Right cardiac atrium (tissue), 5 donors: Measurements from ENCODE around the gene PRRT2. TPM values are rescaled to one million over a fixed set of nuclear protein-coding genes. Genes with fewer than 3 reads are reported as not detected.

Experiments used
- polyA plus RNA-seq: library from polyadenylated mRNA; stranded (reverse); fragments of 200-250 nt; gene quantifications from one replicate; pipeline ENCODE4 v1.2.3, GENCODE V29; 2013
- total RNA-seq, 4 donors: library from RNA; stranded (reverse); fragmentation: NEBNext Ultra II Directional; extraction: Animal tissue kit (Norgen Biotek cat#: 25700); gene quantifications; one replicate each; pipeline ENCODE4 v1.2.1, GENCODE V29; 2021
- donor health status: healthy with polysubstance abuse.
- donor health status: DM: no; HTN: yes; CAD: no.
- donor health status: DM: no; HTN: no; CAD: no.
- donor health status: DM: no; HTN: yes; CAD: no; lungs with severe emphysema.
- donor health status: DM: yes; HTN: yes; CAD: no.

PRRT2 gene
- total and polyA plus RNA-seq, 5 donors: 2.5 to 5.0 (median 4.8) TPM

Other genes starting within 250 kb of the PRRT2 start
- gene SPN, start 148.9 kb upstream of the PRRT2 start, total RNA-seq: 1 to 10 TPM; 1.3 to 3.4 (median 2.9) TPM
- gene SPN, start 148.9 kb upstream of the PRRT2 start, polyA plus RNA-seq: 2.6 TPM
- 10 to 100 TPM; 20.4 to 53.5 (median 39.7) TPM for gene QPRT, start 133.0 kb upstream of the PRRT2 start, total RNA-seq
- gene QPRT, start 133.0 kb upstream of the PRRT2 start, polyA plus RNA-seq: 44.3 TPM
- 1 to 10 TPM in 1 of 4 donors, under 1 TPM in 3; 0.62 to 1.1 (median 0.73) TPM for gene C16orf54, start 66.2 kb upstream of the PRRT2 start, total RNA-seq
- 0.23 TPM for gene C16orf54, start 66.2 kb upstream of the PRRT2 start, polyA plus RNA-seq
- gene ZG16, start 33.9 kb upstream of the PRRT2 start, total RNA-seq: not detected
- not detected for gene ZG16, start 33.9 kb upstream of the PRRT2 start, polyA plus RNA-seq
- 10 to 100 TPM; 19.0 to 53.8 (median 41.6) TPM for gene KIF22, start 21.4 kb upstream of the PRRT2 start, total RNA-seq
- gene KIF22, start 21.4 kb upstream of the PRRT2 start, polyA plus RNA-seq: 89.6 TPM
- 100 to 1,000 TPM in 3 of 4 donors, 10 to 100 TPM in 1; 82.3 to 113 (median 104) TPM for gene MAZ, start 5.7 kb upstream of the PRRT2 start, total RNA-seq
- 69.3 TPM for gene MAZ, start 5.7 kb upstream of the PRRT2 start, polyA plus RNA-seq
- gene PAGR1, start 4.0 kb downstream of the PRRT2 start, total RNA-seq: 10 to 100 TPM; 13.7 to 20.3 (median 15.2) TPM
- 33.8 TPM for gene PAGR1, start 4.0 kb downstream of the PRRT2 start, polyA plus RNA-seq
- gene MVP, start 8.3 kb downstream of the PRRT2 start, total RNA-seq: 10 to 100 TPM; 48.2 to 73.9 (median 64.0) TPM
- 50.6 TPM for gene MVP, start 8.3 kb downstream of the PRRT2 start, polyA plus RNA-seq
- gene CDIPT, start 51.0 kb downstream of the PRRT2 start, total RNA-seq: 100 to 1,000 TPM in 2 of 4 donors, 10 to 100 TPM in 2; 86.7 to 109 (median 99.1) TPM
- gene CDIPT, start 51.0 kb downstream of the PRRT2 start, polyA plus RNA-seq: 106 TPM
- 1 to 10 TPM; 1.5 to 3.6 (median 2.1) TPM for gene SEZ6L2, start 87.4 kb downstream of the PRRT2 start, total RNA-seq
- 0.36 TPM for gene SEZ6L2, start 87.4 kb downstream of the PRRT2 start, polyA plus RNA-seq
- under 1 TPM in 3 of 4 donors, not detected in 1; 0.24 to 0.50 (median 0.28) TPM for gene ASPHD1, start 88.3 kb downstream of the PRRT2 start, total RNA-seq
- gene ASPHD1, start 88.3 kb downstream of the PRRT2 start, polyA plus RNA-seq: 0.14 TPM
- 10 to 100 TPM in 2 of 4 donors, 1 to 10 TPM in 2; 7.3 to 12.8 (median 9.2) TPM for gene KCTD13, start 114.0 kb downstream of the PRRT2 start, total RNA-seq
- gene KCTD13, start 114.0 kb downstream of the PRRT2 start, polyA plus RNA-seq: 7.1 TPM
- 10 to 100 TPM; 79.7 to 90.4 (median 82.1) TPM for gene TMEM219, start 149.9 kb downstream of the PRRT2 start, total RNA-seq
- gene TMEM219, start 149.9 kb downstream of the PRRT2 start, polyA plus RNA-seq: 97.4 TPM
- gene TAOK2, start 161.7 kb downstream of the PRRT2 start, total RNA-seq: 10 to 100 TPM; 37.2 to 40.1 (median 39.4) TPM
- gene TAOK2, start 161.7 kb downstream of the PRRT2 start, polyA plus RNA-seq: 38.3 TPM
- gene HIRIP3, start 183.4 kb downstream of the PRRT2 start, total RNA-seq: 10 to 100 TPM; 11.6 to 21.7 (median 17.5) TPM
- gene HIRIP3, start 183.4 kb downstream of the PRRT2 start, polyA plus RNA-seq: 19.1 TPM
- gene INO80E, start 184.0 kb downstream of the PRRT2 start, total RNA-seq: 10 to 100 TPM; 32.7 to 44.6 (median 37.1) TPM
- gene INO80E, start 184.0 kb downstream of the PRRT2 start, polyA plus RNA-seq: 59.1 TPM
- under 1 TPM; 0.40 to 0.59 (median 0.47) TPM for gene DOC2A, start 198.8 kb downstream of the PRRT2 start, total RNA-seq
- 0.77 TPM for gene DOC2A, start 198.8 kb downstream of the PRRT2 start, polyA plus RNA-seq
- gene C16orf92, start 211.0 kb downstream of the PRRT2 start, total RNA-seq: not detected
- not detected for gene C16orf92, start 211.0 kb downstream of the PRRT2 start, polyA plus RNA-seq
- not detected for gene TLCD3B, start 219.1 kb downstream of the PRRT2 start, total RNA-seq
- gene TLCD3B, start 219.1 kb downstream of the PRRT2 start, polyA plus RNA-seq: not detected